PFSK-1 (cell line): ENCODE measurements around the gene CLEC17A.

Experiments used
- TAF1 ChIP-seq: IDR thresholded peaks from 2 replicates; pipeline ENCODE4 v1.6.1; 2012; ENCODE audit warnings: low read length, control low read depth, borderline replicate concordance; ENCODE audit not compliant: insufficient read depth
- TF ChIP-seq, protein P1 (sequence below), 2 experiments: IDR thresholded peaks; 2 replicates each; pipeline versions ENCODE4 v1.6.1 to v1.8.0; 2011 to 2012; ENCODE audit warnings: low read depth in 2 of 2, low read length in 2 of 2, control low read depth in 1 of 2, inconsistent platforms in 1 of 2, mild to moderate bottlenecking in 1 of 2, moderate library complexity in 1 of 2; ENCODE audit not compliant: insufficient read depth in 1 of 2

DNA sequence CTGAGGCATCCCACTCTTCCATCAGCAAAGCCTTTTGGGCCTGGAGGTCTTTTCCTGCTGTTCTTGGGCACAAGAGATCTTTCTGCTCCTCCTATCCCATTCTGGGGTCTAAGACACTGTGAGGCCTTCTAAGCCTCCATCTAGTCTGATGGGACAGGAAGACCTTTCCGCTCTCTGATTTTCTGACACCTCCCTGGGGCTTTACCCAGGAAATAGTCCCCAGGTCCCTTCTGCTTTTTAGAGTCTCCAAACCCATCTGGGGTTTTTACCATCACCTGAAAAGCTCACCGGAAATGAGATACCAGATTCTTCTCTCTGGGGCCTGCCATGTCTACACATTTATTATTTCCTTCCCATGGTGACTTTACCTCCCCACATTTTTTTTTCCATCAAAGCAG, 21.1 kb downstream of the CLEC17A start:
- TF ChIP-seq TAF1, result no peak
- TF ChIP-seq, protein P1, sequence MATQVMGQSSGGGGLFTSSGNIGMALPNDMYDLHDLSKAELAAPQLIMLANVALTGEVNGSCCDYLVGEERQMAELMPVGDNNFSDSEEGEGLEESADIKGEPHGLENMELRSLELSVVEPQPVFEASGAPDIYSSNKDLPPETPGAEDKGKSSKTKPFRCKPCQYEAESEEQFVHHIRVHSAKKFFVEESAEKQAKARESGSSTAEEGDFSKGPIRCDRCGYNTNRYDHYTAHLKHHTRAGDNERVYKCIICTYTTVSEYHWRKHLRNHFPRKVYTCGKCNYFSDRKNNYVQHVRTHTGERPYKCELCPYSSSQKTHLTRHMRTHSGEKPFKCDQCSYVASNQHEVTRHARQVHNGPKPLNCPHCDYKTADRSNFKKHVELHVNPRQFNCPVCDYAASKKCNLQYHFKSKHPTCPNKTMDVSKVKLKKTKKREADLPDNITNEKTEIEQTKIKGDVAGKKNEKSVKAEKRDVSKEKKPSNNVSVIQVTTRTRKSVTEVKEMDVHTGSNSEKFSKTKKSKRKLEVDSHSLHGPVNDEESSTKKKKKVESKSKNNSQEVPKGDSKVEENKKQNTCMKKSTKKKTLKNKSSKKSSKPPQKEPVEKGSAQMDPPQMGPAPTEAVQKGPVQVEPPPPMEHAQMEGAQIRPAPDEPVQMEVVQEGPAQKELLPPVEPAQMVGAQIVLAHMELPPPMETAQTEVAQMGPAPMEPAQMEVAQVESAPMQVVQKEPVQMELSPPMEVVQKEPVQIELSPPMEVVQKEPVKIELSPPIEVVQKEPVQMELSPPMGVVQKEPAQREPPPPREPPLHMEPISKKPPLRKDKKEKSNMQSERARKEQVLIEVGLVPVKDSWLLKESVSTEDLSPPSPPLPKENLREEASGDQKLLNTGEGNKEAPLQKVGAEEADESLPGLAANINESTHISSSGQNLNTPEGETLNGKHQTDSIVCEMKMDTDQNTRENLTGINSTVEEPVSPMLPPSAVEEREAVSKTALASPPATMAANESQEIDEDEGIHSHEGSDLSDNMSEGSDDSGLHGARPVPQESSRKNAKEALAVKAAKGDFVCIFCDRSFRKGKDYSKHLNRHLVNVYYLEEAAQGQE (IDR thresholded peaks at IDR 0.05; ENCODE audit: insufficient read depth in 1 of 2, low read depth in 2 of 2, low read length in 2 of 2), result no peak
